ENCODE data around the gene GCGR.

DNA sequence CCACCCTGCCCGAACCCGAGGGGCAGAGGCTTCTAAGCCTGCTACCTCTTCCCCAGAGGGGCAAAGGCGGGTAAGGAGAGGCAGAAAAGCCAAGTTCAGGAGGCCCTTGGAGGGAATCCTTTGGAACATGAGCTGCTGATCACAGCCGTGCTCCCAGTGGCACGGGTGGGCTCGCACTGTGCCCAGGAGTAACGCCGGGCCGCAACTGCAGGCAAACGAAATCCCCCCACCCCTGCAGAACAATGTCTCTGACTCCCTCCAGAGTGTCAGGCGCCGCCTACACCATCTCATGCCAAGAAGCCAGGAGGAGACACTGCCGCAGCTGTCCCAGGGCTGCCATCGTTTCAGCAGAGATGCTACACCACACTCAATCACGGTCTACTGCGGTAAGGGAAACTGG is 47.5 kb downstream of the GCGR start:
- TF ChIP-seq CTCF (conservative IDR thresholded peaks at IDR 0.05; ENCODE audit: low read length) (no peak), EZH2phosphoT487 (IDR thresholded peaks at IDR 0.05; ENCODE audit: borderline replicate concordance, low read depth, low read length) (no peak)

Measured in OCI-LY7 (cell line).